ENCODE data around the gene TWF1. TPM values are rescaled to one million over a fixed set of nuclear protein-coding genes. Genes with fewer than 3 reads are reported as not detected.
"Not testable (repeated sequence)": the region's sequence is repeated elsewhere in the genome, so short reads cannot be mapped to it uniquely, and the experiment has no call there.

TWF1 gene
- total and polyA plus RNA-seq, 9 of the 15 experiments (the other 6 are each of a cell fraction or from before 2014, with no cell fraction given) = 10.3 to 29.4 (median 23.4) TPM

GRCh38 chr12:43847425-43848225 is 41.5 kb upstream of the TWF1 start:
- H4K20me1 ChIP-seq (replicated peaks; ENCODE audit: control insufficient read depth, insufficient read depth, low read length); H3K79me2 ChIP-seq (ENCODE audit: control insufficient read depth, insufficient read depth, low read length); H3K9me3 ChIP-seq (replicated peaks; ENCODE audit: control insufficient read depth, insufficient read depth, low read depth, low read length); intact Hi-C loops (cut with micrococcal nuclease); H3K9ac ChIP-seq (ENCODE audit: insufficient read depth in 1 of 2, low read depth in 2 of 2, low read length in 2 of 2); DNase-seq (ENCODE audit: extremely low read depth in 1 of 4, low spot score in 3 of 4); H3K4me3 ChIP-seq; H3K4me2 ChIP-seq (ENCODE audit: insufficient read depth, low read length); H3K27me3 ChIP-seq (ENCODE audit: control insufficient read depth in 2 of 2, insufficient read depth in 2 of 2, low read length in 2 of 2); H3K4me1 ChIP-seq (replicated peaks in 1 of 2; ENCODE audit: control insufficient read depth in 2 of 2, insufficient read depth in 2 of 2, low read length in 2 of 2); ATAC-seq; H3K27ac ChIP-seq (ENCODE audit: extremely low read depth, low read depth, low read length); H3K36me3 ChIP-seq (ENCODE audit: control insufficient read depth, insufficient read depth, low read length); BruUV-seq (replicated peaks); H2AFZ ChIP-seq (ENCODE audit: low read depth, low read length); in situ Hi-C loops (cut with MboI); CTCF ChIA-PET (ENCODE audit: low intra/inter-chr PET ratio); H3K9me1 ChIP-seq (ENCODE audit: control insufficient read depth, insufficient read depth, low read length); TF ChIP-seq CEBPG, NR2C2 (CRISPR knock-in tag; IDR thresholded peaks at IDR 0.05): not testable (repeated sequence)
- peak; percentile 51 for FAIRE-seq
- POLR2A ChIA-PET = interaction anchor here (1.1 kb wide), 1 partner anchor 12 kb away, joined by 4 read pairs; the partner anchor contains the start of gene TMEM117
- WGBS (ENCODE audit: insufficient coverage, low coverage, missing lambda C conversion rate) = 34% methylated on average over 3 of the region's 4 CpGs
- TF ChIP-seq TRIM24 (IDR thresholded peaks at IDR 0.05) (peak; percentile 23 to 74; a peak in 2 of 4 replicates), SMARCE1 (IDR thresholded peaks at IDR 0.05) (peak; percentile 13; the same call in 1 of the 2 replicates), ESRRA (IDR thresholded peaks at IDR 0.05; ENCODE audit: borderline replicate concordance, low read depth) (peak; percentile 18; the same call in 1 of the 2 replicates), CEBPG (tag; conservative IDR thresholded peaks at IDR 0.05 in 1 of 2, IDR thresholded peaks at IDR 0.05 in 1 of 2) (0 out of 4 replicates have a peak, but pooled peaks of 1 of the 2 experiments have one; percentile 27), NR2C2 (tag; IDR thresholded peaks at IDR 0.05) (peak; percentile 74; the same call in 1 of the 2 replicates), SOX6 (IDR thresholded peaks at IDR 0.05) (peak; percentile 75; the same call in 1 of the 2 replicates), NR2C1 (IDR thresholded peaks at IDR 0.05) (peak; percentile 80), NR2C1 (tag; IDR thresholded peaks at IDR 0.05) (peak; percentile 90)
- TF ChIP-seq, protein P1, sequence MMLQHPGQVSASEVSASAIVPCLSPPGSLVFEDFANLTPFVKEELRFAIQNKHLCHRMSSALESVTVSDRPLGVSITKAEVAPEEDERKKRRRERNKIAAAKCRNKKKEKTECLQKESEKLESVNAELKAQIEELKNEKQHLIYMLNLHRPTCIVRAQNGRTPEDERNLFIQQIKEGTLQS (IDR thresholded peaks at IDR 0.05) = peak; percentile 34
- TF ChIP-seq, protein P1 (CRISPR knock-in tag; conservative IDR thresholded peaks at IDR 0.05) = not testable (repeated sequence)
